ENCODE results near the gene ERC2.
A peak's percentile ranks its signal among the peaks of the same experiment; 100 is the strongest.

ERC2 gene

DNA sequence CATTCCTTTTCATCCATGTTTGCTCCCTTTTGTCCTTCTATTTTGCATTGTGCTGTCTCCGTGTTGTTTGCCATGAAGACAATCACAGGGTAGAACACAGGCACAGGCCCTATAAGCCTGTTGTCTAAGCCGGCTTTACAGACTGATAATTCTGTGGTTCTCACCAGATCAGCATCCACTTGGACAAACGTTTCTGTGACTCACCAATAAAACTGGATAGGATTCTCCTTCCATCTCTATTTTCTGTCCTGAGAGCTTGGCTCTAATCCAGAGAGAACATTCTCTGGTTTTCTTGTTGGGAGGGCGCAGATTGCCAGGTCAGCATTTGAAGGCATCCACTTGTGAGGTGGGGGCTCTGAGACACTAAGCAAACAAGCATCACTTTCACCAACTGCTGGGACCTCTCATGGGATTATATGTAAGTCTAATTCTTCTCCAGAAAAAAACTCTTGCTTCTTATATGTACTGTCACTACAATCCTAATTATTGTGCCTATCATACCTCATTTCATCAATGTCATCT is 101.6 kb downstream of the ERC2 start:
- DNase-seq (ENCODE audit: low read depth), result no peak

DNA sequence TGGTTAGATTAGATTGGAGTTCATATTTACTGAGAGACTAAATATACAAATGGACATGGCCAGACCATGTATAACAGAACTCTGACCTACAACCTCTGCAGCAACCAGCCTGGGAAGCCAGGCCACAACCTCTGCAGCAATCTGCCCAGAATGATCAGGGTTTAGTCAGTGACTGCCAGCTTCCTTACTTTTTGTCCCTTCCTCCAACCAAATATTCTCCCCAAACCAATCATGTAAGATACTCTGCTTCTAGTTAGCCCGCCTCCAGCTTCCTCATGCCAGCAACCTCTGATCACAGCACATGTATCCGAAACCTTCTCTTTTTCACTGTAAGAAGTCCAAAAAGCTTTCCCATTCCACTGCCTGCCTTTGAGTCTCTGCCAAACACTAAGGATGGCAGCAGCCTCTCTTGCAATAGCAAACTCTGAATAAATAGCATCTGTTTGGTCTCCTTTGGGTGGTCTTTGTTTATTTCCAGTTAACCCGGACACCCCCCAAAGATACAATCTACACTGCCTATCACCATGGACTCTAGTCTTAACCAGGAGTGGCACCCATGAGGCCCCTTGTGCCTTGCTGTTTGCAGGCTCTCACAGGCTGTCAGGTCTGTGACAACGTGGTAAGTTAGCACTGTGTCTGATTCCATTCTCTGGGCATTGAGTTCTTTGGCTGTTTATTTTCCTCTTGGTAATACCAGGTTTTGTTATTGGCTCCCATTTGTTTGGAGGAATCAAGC is 102.2 kb downstream of the ERC2 start:
- DNase-seq (ENCODE audit: low read depth), result no peak

DNA sequence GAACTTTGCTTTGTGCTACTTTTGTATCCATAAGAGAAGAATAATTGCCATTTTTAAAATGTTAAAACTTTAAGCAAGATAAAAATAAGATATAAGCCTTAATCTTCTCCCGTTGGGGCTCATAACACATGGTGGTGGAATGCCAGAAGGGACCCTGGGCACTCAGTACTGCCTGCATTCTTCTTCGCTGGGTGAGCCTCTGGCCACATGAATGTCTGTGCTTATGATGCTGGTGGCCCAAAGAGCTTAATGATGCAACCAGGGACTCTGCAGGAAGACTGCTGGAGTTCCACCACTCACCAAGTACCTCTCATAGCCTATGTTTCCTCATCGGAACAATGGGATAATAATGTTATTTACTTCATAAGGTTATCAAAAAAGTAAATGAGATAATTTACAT is 103.6 kb downstream of the ERC2 start:
- no peak for DNase-seq (ENCODE audit: low read depth)

DNA sequence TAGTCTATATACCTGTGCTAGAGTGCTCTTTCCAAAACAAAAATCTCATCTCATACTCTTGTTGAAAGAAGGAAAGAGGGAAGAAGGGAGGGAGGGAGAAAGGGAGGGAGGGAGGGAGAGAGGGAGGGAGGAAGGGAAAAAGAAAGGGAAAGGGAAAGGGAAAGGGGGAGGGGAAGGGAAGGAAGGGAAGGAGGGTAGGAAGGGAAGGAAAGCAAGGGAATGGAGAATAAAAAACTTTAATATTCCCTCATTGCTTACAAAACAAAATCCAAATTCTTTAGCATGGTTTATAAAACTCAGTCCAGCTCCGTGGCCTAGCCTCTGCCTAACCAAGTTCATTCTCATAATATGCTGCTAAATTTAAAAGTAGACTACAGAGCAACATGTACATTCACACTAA is 104.5 kb downstream of the ERC2 start:
- no peak for DNase-seq (ENCODE audit: low read depth)

DNA sequence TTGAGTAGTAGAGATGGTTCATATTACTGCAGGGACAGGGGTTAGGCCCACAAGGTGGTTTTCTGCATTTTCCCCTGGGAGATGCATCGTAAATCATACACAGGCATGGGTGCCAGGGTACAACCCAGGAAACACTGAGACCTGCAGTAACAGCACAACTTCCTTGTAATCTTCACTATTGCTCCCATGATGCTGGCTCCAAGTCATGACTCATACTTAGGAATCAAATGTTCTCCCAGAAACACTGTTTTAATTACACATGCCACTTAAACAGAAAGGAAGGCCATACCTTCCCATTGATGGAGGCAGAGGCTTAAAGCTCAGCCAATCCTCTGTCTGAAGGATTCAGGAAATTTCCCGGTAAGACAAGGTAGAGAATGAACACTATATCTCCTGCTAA is 106.5 kb downstream of the ERC2 start:
- DNase-seq (ENCODE audit: low read depth), result no peak

DNA sequence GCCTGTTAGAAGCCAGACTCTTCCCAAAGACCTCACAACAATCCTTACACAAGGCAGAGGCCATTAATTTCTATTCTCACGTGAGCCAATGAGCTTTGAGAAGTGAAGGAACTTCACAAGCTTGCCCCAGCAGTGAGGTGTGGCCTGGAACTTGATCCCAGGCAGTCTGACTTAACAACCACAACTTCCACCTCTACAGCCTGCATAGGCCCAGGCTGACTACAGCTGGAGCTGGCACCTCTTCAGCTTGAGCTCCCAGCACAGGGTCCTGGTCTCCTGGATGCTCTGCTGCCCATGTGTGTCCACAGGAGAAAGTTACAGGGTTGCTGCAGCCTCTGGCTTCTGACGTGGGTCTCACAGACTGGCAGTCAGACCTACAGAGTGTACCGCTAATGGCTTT is 111.0 kb downstream of the ERC2 start:
- no peak for DNase-seq (ENCODE audit: low read depth)

DNA sequence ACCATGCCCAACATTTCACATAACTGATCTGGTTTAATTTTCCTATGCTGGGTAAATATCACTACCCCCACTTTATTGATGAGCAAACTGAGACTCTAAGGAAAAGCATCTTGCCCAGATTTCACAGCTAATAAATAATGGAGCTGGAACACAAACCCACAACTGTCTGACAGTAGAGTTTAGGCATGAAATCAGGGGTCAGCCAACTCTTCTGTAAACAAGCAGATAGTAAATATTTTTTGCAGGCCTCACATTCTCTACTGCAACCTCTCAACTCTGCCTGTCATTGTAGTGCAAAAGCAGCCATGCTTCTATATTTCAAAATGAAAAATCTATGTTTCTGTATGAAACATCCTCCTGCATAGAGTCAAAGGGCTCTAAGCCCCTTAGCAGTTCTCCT is 111.5 kb downstream of the ERC2 start:
- DNase-seq (ENCODE audit: low read depth), result no peak

DNA sequence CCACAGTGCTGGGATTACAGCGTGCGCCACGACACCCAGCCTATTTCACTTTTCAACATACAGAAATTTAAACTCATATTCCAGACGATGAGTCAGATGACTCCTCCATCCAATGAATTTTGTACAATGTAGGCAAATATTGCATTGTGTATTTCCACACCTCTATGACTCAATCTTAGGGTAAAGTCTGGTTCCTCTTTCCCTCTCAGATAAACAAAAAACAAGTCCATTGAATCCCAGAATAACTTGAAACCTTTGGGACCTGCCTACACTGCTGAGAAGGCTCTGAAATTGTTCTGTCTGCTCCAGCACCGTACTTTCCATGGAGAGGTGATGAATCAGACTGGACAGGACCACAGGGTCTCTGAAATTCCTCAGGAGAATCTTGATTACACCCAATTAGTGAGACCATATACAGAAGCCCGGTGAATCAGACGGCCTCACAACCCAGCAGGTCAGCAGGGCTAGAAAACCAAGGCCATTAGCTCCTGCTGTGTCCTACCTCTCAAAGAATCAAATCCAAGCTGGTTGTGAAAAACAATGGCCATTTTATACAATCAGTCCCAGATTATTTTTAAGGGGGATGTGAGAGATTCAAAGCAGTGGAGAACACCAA is 112.6 kb downstream of the ERC2 start:
- no peak for DNase-seq (ENCODE audit: low read depth)

DNA sequence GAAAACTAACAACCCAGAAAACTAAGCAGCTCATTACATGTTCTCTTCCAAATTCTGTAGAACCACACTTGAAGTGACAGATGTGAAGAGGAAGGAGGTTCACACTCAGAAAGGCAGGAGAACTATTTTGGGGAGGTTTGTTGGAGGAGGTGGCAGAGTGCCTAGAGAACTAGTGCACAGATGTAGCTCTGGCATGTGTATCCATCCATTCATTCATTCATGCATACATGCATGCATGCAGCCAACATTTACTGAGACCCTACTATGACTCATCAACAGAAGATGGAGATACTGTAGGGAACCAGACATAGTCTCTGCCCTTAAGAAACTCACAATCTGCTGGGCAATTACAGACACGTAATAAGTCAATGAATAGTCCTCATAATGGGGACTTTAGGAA is 116.7 kb downstream of the ERC2 start:
- DNase-seq (ENCODE audit: low read depth), result no peak

DNA sequence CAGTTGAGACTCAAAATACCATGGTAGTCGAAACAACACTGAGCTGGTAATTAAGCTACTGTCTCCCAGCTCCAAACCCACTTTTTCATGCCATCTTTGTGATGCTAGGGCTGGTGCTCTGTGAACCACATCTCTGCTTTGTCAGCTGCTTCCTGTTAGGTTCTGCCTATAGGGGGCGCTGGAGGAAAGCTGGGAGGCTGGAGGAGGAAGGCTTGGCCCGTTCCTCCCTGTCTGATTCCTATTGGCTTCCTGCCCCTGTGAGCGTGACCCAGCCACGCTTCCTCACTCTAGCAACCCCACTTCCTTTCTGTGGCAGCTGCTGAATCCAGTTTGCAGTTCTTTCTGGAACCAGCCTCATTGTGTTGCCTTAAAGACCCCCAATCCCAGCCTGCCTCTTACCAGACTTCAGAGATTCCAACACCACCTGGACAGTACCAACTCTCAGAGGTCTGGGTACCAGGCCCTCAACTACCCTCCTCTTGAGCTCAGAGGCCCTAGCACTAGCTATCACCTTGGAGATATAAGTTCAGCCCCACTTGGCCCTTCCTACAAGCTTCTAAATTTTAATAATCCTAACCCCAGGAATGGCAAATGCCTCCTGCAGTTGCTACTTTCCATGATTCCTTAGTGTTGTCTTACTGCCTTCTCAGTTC is 120.9 kb downstream of the ERC2 start:
- no peak for DNase-seq (ENCODE audit: low read depth)

DNA sequence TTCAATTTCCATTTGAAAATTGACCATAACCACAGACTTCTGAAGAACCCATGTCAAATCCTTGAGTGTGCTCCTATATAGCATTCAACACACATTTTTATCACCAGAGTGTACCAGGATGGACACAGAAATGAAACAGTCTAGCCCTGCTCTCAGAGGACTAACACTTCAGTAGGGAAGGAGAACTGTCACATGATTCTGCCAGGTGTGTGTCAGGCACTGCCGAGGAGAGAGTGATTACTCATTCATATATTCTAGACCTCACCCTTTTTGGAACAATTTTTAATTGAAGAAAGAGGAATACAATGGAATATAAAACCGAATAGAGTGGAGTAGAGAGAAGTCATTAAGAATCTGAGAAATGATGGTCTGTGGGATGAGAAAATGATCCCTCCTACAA is 125.8 kb downstream of the ERC2 start:
- no peak for DNase-seq (ENCODE audit: low read depth)

DNA sequence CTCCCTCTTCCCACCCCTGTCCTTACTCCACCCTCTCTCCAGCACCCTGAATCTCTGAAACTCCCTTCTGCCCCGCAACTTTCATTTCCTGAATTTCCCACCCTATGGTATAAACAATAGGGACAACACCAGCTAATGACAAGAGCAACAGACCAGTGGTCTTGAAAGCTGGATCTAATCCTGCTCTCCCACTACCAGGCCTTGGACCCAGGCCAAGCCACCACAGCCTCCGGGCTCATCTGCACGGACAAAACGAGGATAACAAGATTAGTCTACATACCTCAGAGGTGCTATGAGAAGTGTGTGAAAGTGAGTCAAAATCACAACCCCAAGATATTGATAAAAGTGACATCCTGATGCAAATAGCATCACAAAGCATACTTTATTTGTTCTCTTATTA is 128.6 kb downstream of the ERC2 start:
- no peak for DNase-seq (ENCODE audit: low read depth)

DNA sequence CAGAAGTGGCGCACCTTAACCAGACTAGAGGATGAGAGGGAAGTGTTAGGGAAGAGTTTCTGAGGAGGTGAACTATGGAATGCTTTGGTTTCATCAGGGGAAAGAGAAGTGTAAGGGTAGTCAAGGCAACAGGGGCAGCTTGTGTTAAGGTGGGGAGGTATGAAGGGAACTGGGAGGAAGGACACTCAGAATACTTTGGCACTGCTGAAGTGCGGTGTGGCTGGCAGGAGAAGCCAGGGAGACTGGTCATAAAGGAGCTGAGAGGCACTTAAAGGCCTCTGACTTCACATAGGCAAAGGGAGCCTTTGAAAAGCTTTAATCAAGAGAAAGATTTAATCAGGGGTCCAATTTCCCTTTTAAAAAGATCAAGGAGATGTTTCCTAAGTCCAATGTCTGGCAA is 129.0 kb downstream of the ERC2 start:
- DNase-seq (ENCODE audit: low read depth), result no peak

DNA sequence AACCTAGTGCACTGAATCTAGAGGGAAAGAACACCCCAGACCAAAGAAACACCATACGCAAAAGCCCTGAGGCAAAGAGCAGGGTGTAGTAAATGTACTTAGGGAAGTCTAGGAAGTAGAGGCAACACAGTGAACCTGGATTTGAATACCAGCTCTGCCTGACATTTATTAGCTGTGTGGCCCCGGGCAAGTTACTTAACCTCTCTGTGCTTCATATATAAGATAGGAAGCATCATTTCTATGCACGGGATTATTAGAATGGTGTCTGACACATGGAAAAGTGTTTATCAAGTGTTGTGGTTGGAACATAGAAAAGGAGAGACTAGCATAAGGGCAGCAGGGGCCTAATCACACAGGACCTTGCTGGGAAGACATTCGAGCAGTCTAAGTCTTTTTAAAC is 132.2 kb downstream of the ERC2 start:
- no peak for DNase-seq (ENCODE audit: low read depth)

DNA sequence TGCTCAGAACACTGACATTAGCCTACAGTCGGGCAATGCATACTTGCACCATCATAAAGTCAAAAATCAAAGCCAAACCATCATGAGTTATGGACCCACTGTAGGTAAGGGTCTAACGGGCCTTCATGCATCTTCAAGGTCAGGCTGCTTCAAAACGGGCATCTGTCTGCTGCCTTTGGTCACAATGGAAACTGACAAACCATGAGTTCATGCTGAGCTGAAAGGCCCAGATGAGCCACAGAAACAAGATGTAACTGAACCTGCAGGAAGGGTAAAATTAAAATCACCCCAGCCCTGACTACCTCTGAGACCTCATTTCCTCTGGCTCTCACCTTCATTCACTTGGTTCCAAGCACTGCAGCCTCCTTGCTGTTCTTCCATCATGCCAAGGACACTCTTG is 143.8 kb downstream of the ERC2 start:
- DNase-seq (ENCODE audit: low read depth), result no peak

DNA sequence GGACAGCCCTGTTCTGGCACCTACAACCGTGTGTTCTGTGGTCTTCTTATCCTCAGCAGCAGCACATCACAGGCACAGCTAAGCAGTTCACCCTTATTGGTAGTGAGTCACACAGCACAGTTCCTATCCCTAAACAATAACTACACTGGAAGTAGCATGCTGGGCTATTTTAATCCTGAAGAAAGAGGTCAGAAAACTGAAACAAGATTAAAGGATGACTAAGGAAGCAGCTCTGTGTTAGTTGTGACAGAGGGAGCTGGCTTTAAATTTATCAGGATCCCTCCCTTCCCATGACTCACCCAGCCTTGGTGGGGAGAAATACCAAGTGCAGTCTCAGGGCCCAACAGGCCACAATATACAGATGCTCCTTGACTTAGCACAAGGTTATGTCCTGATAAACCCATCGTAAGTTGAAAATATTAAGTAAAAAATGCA is 144.3 kb downstream of the ERC2 start:
- DNase-seq (ENCODE audit: low read depth), result peak; percentile 56

DNA sequence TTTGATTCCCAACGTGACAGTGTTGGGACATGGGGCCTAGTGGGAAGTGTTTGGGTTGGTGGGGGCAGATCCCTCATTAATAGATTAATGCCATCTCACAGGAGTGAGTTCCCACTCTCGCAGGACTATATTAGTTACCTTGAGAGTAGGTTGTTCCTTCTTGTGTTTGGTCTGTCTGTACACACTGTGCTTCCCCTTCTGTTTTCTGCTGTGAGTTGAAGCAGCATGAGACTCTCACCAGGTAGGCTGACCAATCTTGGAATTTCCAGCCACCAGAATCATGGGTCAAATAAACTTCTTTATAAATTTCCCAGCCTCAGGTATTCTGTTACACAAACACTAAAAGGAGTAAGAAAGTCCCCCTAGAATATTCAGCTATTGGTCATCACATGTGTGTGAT is 145.4 kb downstream of the ERC2 start:
- no peak for DNase-seq (ENCODE audit: low read depth)

DNA sequence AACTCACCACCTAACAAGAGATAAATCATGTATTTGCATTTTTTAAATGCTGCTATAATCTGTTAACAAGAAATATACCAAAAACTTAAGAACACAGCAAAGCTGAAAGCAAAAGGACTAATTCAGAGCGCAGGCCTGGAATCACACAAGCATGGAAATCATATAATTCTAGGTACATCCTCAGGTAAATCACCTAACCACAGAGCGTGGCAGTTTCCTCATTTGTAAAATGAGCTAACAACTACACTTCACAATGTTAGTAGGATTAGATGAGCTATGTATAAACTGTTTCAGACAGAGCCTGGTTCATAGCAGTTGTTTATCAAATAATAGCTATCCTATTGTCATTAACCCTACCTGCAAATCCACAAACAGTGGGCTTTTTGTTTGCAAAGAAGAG is 146.4 kb downstream of the ERC2 start:
- no peak for DNase-seq (ENCODE audit: low read depth)

DNA sequence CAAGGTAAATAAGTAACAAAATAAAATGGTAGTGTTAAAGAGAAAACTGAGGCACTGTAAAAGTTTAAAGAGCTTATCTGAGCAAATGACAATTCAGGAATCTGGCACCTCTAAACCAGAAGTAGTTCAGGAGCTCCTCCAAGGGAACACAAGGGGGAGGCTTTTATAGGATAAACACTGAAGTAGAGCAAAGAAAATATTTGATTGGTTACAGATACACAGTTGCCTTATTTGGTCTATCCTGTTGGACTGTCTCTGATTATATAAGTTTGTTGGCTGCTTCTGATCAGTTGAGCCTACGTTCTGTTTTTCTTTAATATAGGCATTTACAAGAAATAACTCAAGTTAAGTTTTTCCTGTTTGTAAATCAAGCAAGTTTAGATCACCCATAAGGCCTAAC is 146.9 kb downstream of the ERC2 start:
- DNase-seq (ENCODE audit: low read depth), result no peak

DNA sequence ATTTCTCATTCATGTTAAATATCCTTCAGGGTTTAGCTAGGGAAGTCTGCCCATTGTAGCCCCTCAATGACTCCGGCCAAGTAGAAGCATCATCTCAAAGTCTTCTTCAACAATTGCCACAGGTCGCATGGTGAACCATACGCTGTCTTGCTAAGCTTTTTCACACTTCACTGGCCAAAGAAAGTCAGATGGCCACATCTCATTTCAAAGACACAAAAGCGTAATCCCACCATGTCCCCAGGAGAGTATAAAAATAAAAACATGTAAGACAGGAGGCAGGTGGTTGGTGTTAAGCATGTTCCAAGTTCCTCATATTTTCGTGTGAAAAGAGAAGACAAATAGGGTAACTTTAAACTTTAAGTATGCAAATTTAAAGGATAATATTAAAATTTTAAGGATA is 147.4 kb downstream of the ERC2 start:
- no peak for DNase-seq (ENCODE audit: low read depth)

DNA sequence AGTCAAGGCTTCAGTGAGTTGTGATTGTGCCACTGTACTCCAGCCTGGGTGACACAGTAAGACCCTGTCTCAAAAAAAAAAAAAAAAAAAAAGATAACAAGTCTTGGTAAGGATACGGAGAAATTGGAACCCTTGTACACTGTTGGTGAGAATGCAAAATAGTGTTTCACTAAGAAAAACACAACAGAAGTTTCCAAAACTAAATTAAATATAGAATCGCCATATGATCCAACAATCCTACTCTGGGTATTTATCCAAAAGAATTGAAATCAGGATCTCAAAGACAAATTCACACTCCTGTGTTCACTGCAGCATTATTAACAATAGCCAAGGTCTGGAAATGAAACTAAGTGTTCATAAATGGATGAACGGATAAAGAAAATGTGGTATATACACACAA is 149.4 kb downstream of the ERC2 start:
- DNase-seq (ENCODE audit: low read depth), result no peak

DNA sequence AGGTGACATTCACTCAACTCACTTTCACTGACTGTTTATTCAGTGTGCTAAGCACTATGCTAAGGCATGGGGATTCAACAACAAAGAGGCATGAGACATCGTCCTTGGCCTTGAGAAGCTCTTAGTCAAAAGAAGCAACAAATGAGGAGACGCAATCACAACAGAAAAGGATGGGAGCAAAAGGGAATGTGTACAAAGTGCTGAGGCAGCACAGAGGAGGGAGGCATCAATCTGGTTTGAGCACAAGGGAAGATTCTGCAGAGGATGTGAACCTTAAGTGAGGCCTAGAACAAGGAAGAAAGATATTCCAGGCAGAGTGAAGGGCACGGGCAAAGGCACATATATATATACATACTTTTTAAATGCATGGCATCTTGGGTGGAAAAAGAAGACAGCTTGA is 151.3 kb downstream of the ERC2 start:
- no peak for DNase-seq (ENCODE audit: low read depth)

DNA sequence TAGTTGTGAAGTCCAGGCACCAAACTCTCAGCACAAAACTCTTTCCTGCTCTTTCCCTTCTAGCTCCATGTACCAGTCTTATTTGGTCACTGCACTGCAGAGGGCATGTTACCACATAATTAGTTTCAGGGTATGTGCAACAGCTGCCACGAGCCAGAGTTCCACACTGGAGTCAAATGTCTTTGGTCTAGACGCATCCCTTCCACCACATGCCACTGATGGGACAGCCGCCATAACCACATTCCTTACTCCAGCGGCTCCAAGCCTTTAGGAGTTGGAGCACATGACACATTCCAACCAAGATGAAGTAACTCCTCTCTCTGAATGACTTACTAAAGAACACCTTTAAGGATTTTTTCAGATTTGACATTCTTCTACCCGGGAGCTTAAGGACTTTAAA is 153.4 kb downstream of the ERC2 start:
- peak; percentile 41 for DNase-seq (ENCODE audit: low read depth)

Measured in GM04503 (cell line).